ENCODE measurements around the gene SLC22A17. TPM values are rescaled to one million over a fixed set of nuclear protein-coding genes. Genes with fewer than 3 reads are reported as not detected.

Gene SLC22A17
- total and polyA plus RNA-seq, 2 of the 13 experiments (the other 11 are each of a cell fraction or from before 2014, with no cell fraction given) = 0.95 to 1.1 TPM

GRCh38 chr14:23322568-23323517 lies 29.8 kb downstream of the SLC22A17 start (continued):
- TF ChIP-seq ARNT2 (CRISPR knock-in tag; IDR thresholded peaks at IDR 0.05; ENCODE audit: low read depth) (0 out of 2 replicates have a peak, but pooled peaks have one; percentile 11), KLF6 (CRISPR knock-in tag; IDR thresholded peaks at IDR 0.05) (no peak), ZNF609 (CRISPR knock-in tag; IDR thresholded peaks at IDR 0.05; ENCODE audit: borderline replicate concordance) (no peak), FUBP1 (CRISPR knock-in tag; IDR thresholded peaks at IDR 0.05; ENCODE audit: borderline replicate concordance) (no peak), ZNF572 (CRISPR knock-in tag; IDR thresholded peaks at IDR 0.05) (no peak), ZNF432 (CRISPR knock-in tag; IDR thresholded peaks at IDR 0.05; ENCODE audit: borderline replicate concordance) (no peak), NKX3-1 (CRISPR knock-in tag; IDR thresholded peaks at IDR 0.05) (peak; percentile 86; the same call in 1 of the 2 replicates), ZSCAN21 (CRISPR knock-in tag; IDR thresholded peaks at IDR 0.05; ENCODE audit: borderline replicate concordance) (no peak), IRF9 (CRISPR knock-in tag; IDR thresholded peaks at IDR 0.05; ENCODE audit: borderline replicate concordance) (no peak), ZNF251 (CRISPR knock-in tag; IDR thresholded peaks at IDR 0.05) (no peak)
